Measurements from ENCODE around the gene SKOR2.

SKOR2 gene

GRCh38 chr18:47251289-47252120, at the start of gene SKOR2:
Gene SKOR2, minus strand, starts transcription at chr18:47251660. Its CDS starts 2,477 bp downstream, at chr18:47249183.
- no peak for DNase-seq

- DNase-seq, result no peak
Measured at GRCh38 chr18:47296462-47296861, 45.0 kb upstream of the SKOR2 start.

- DNase-seq, result no peak
Measured at GRCh38 chr18:47294801-47295200, 43.3 kb upstream of the SKOR2 start.

- no peak for DNase-seq
Measured at GRCh38 chr18:47288741-47289140, 37.3 kb upstream of the SKOR2 start.

- no peak for DNase-seq
Measured at GRCh38 chr18:47287911-47288585, 36.6 kb upstream of the SKOR2 start.

GRCh38 chr18:47286776-47287410, 35.4 kb upstream of the SKOR2 start:
- no peak for DNase-seq

GRCh38 chr18:47285456-47285855, 34.0 kb upstream of the SKOR2 start:
- DNase-seq, result no peak

- DNase-seq, result no peak
Measured at GRCh38 chr18:47284721-47285395, 33.4 kb upstream of the SKOR2 start.

GRCh38 chr18:47283476-47283875, 32.0 kb upstream of the SKOR2 start:
- no peak for DNase-seq

- DNase-seq, result no peak
Measured at GRCh38 chr18:47280121-47280520, 28.7 kb upstream of the SKOR2 start.

GRCh38 chr18:47274961-47275360, 23.5 kb upstream of the SKOR2 start:
- DNase-seq, result no peak

- no peak for DNase-seq
Measured at GRCh38 chr18:47265197-47265596, 13.7 kb upstream of the SKOR2 start.

GRCh38 chr18:47264308-47264700, 12.8 kb upstream of the SKOR2 start:
- no peak for DNase-seq

- DNase-seq, result no peak
Measured at GRCh38 chr18:47263430-47264307, 12.2 kb upstream of the SKOR2 start.

GRCh38 chr18:47263150-47263429, 11.6 kb upstream of the SKOR2 start:
- DNase-seq, result no peak

GRCh38 chr18:47262301-47263149, 11.1 kb upstream of the SKOR2 start:
- DNase-seq, result no peak

- DNase-seq, result no peak
Measured at GRCh38 chr18:47261902-47262300, 10.4 kb upstream of the SKOR2 start.

- no peak for DNase-seq
Measured at GRCh38 chr18:47260924-47261701, 9.7 kb upstream of the SKOR2 start.

- no peak for DNase-seq
Measured at GRCh38 chr18:47260120-47260923, 8.9 kb upstream of the SKOR2 start.
